Endothelial cell of umbilical vein (primary cell): ENCODE data around the gene NLRP6. TPM values are rescaled to one million over a fixed set of nuclear protein-coding genes. Genes with fewer than 3 reads are reported as not detected.
A peak's percentile ranks its signal among the peaks of the same experiment; 100 is the strongest.

Experiments
- BruUV-seq: library from RNA; stranded (reverse); fragments of 400-500 nt; replicated peaks from 2 replicates; lab custom pipeline; 2021; lab: Mats Ljungman, UMichigan
- CTCF ChIA-PET: fragments of 300-600, 350-600 bp; sonication (Branson Sonifier 250); formaldehyde crosslinking; loops from one replicate; lab custom pipeline; 2021; ENCODE audit warnings: antibody characterized with exemption, inconsistent platforms; lab: Charles Lee
- POLR2A ChIA-PET: fragments of 300-600, 350-600 bp; sonication (Branson Sonifier 250); formaldehyde crosslinking; loops from one replicate; lab custom pipeline; 2021; ENCODE audit warnings: antibody characterized with exemption, inconsistent platforms; lab: Charles Lee
- DNase-seq: peaks from one replicate; pipeline ENCODE4 v3.0.0-alpha.2; 2011; ENCODE audit warnings: low read depth, low spot score
- FAIRE-seq: peaks from 2 replicates; lab custom pipeline; 2011; peaks lifted over from hg19 to GRCh38; lab: Jason Lieb, UNC
- H2AFZ ChIP-seq: 2 replicates; pipeline ENCODE4 v1.6.0; 2012; ENCODE audit warnings: low read depth, low read length, control low read depth, inconsistent platforms
- H3K27ac ChIP-seq: 2 replicates; pipeline ENCODE4 v1.5.1; 2011; ENCODE audit warnings: low read depth, mild to moderate bottlenecking, control low read depth, low read length, moderate library complexity; ENCODE audit not compliant: insufficient read depth
- H3K27me3 ChIP-seq, 2 experiments: 2 replicates each; pipeline versions ENCODE4 v1.6.0 to v1.6.1; 2011; ENCODE audit warnings: low read length in 2 of 2, mixed read lengths in 1 of 2; ENCODE audit not compliant: control insufficient read depth in 2 of 2, insufficient read depth in 2 of 2
- H3K36me3 ChIP-seq, 2 experiments: 2 replicates in 1 of 2; 3 replicates in 1 of 2; pipeline ENCODE4 v1.5.1; 2011; ENCODE audit warnings: low read length in 2 of 2, mild to moderate bottlenecking in 1 of 2, moderate library complexity in 1 of 2; ENCODE audit not compliant: control insufficient read depth in 2 of 2, insufficient read depth in 2 of 2; ENCODE audit errors: extremely low read depth in 1 of 2
- H3K4me1 ChIP-seq: 3 replicates; pipeline ENCODE4 v1.5.1; 2011; ENCODE audit warnings: mild to moderate bottlenecking, low read length; ENCODE audit not compliant: control insufficient read depth, insufficient read depth; ENCODE audit errors: extremely low read depth
- H3K4me2 ChIP-seq: 2 replicates; pipeline ENCODE4 v1.6.1; 2011; ENCODE audit warnings: low read length, control low read depth, mixed read lengths; ENCODE audit not compliant: insufficient read depth
- H3K4me3 ChIP-seq, 3 experiments: fragments of 200-600 bp in 1 of 3; sonication (generic), shearing (Covaris generic) in 1 of 3; replicated peaks in 1 of 3; 2 replicates each; pipeline ENCODE4 v1.5.1; 2011 to 2016; ENCODE audit warnings: control low read depth in 3 of 3, low read length in 3 of 3, mild to moderate bottlenecking in 2 of 3, inconsistent platforms in 1 of 3, low read depth in 1 of 3, moderate library complexity in 1 of 3; ENCODE audit not compliant: insufficient read depth in 1 of 3
- H3K79me2 ChIP-seq: 2 replicates; pipeline ENCODE4 v1.6.0; 2012; ENCODE audit warnings: low read length, inconsistent platforms; ENCODE audit not compliant: control insufficient read depth, insufficient read depth
- H3K9ac ChIP-seq: replicated peaks from 2 replicates; pipeline ENCODE3; 2011; ENCODE audit warnings: low read length, control low read depth; ENCODE audit not compliant: insufficient read depth; ENCODE audit errors: extremely low read depth
- H3K9me1 ChIP-seq: replicated peaks from 3 replicates; pipeline ENCODE4 v1.6.0; 2011; ENCODE audit warnings: mild to moderate bottlenecking, low read length; ENCODE audit not compliant: control insufficient read depth, insufficient read depth; ENCODE audit errors: extremely low read depth
- H3K9me3 ChIP-seq: replicated peaks from 2 replicates; pipeline ENCODE4 v1.5.1; 2012; ENCODE audit warnings: low read length, inconsistent platforms; ENCODE audit not compliant: control insufficient read depth, insufficient read depth
- H4K20me1 ChIP-seq: replicated peaks from 2 replicates; pipeline ENCODE3; 2011; ENCODE audit warnings: mild to moderate bottlenecking, low read length; ENCODE audit not compliant: control insufficient read depth, insufficient read depth; ENCODE audit errors: extremely low read depth
- CTCF ChIP-seq, 2 donors: IDR thresholded peaks; 1 replicate in 1 of 2; 2 replicates in 1 of 2; pipeline ENCODE4 v1.5.1; 2011; ENCODE audit warnings: low read length in 2 of 2, mild to moderate bottlenecking in 2 of 2, moderate library complexity in 2 of 2, control low read depth in 1 of 2, inconsistent platforms in 1 of 2, low read depth in 1 of 2; ENCODE audit not compliant: insufficient read depth in 1 of 2; ENCODE audit errors: extremely low read depth in 1 of 2
- EZH2 ChIP-seq: IDR thresholded peaks from 2 replicates; pipeline ENCODE4 v1.6.1; 2012; ENCODE audit warnings: borderline replicate concordance, low read depth, mild to moderate bottlenecking, moderate library complexity, low read length, inconsistent platforms; ENCODE audit not compliant: severe bottlenecking
- FOS ChIP-seq: IDR thresholded peaks from 2 replicates; pipeline ENCODE4 v1.6.1; 2011; ENCODE audit warnings: mild to moderate bottlenecking, low read length, moderate library complexity, borderline replicate concordance; ENCODE audit not compliant: insufficient read depth
- GATA2 ChIP-seq: IDR thresholded peaks from 2 replicates; pipeline ENCODE4 v1.7.0; 2011; ENCODE audit warnings: low read depth, mild to moderate bottlenecking, moderate library complexity, mixed read lengths, low read length; ENCODE audit not compliant: insufficient read length, insufficient read depth
- JUN ChIP-seq: IDR thresholded peaks from 2 replicates; pipeline ENCODE4 v1.6.1; 2011; ENCODE audit warnings: borderline replicate concordance, low read depth; ENCODE audit not compliant: insufficient read length, insufficient read depth
- MAX ChIP-seq: IDR thresholded peaks from 2 replicates; pipeline ENCODE4 v1.6.1; 2011; ENCODE audit not compliant: insufficient read depth, insufficient read length
- MYC ChIP-seq: IDR thresholded peaks from one replicate; pipeline ENCODE4 v1.6.1; 2011; ENCODE audit warnings: mild to moderate bottlenecking, low read depth, low read length
- POLR2A ChIP-seq: IDR thresholded peaks from 2 replicates; pipeline ENCODE4 v1.6.1; 2012; ENCODE audit warnings: low read depth, mild to moderate bottlenecking, control low read depth, low read length
- POLR2AphosphoS5 ChIP-seq: IDR thresholded peaks from 2 replicates; pipeline ENCODE4 v1.6.1; 2012; ENCODE audit warnings: low read depth, mild to moderate bottlenecking, control low read depth, low read length, moderate library complexity; ENCODE audit not compliant: insufficient read depth
- dilution Hi-C: fragments of 300-500 bp; cut with MboI; formaldehyde crosslinking; loops from one replicate; pipeline ENCODE4 v1.15.0; 2019; ENCODE audit warnings: low sequenced_read_pairs; ENCODE audit not compliant: extremely low pct_ligation_motif_present
- intact Hi-C: fragments of 100-400 bp; cut with micrococcal nuclease; formaldehyde crosslinking; loops from one replicate; pipeline ENCODE4 v1.10.0; 2022
- polyA plus RNA-seq, 4 experiments: library from polyadenylated mRNA; depleted of rRNA in 3 of 4; stranded (reverse) in 3 of 4; unstranded in 1 of 4; fragments of >200 nt; gene quantifications; 2 replicates each; pipeline versions ENCODE4 v1.2.1 to v1.2.3, GENCODE V29; 2011 to 2012; ENCODE audit warnings: missing spikeins in 1 of 4
- total RNA-seq: library from RNA; stranded (reverse); gene quantifications from 2 replicates; pipeline ENCODE4 v1.2.3, GENCODE V29; 2021

Gene NLRP6
- total and polyA plus RNA-seq, 2 donors (not counting 3 experiments of a cell fraction or from before 2014, with no cell fraction given), result not detected

- Histone ChIP-seq H3K4me3 (no peak overlapping the region), H3K4me2 (no peak overlapping the region), H3K79me2 (no peaks in the 10 kb centered on the region), H3K9ac (no peak overlapping the region), H3K27me3 (peaks cover 44 to 55% of the 10 kb centered on the region in 2 experiments), H3K9me1 (no peaks in the 10 kb centered on the region), H3K36me3 (no peaks in the 10 kb centered on the region), H4K20me1 (no peaks in the 10 kb centered on the region), H3K9me3 (no peaks in the 10 kb centered on the region), H3K27ac (no peak overlapping the region), H3K4me1 (no peaks in the 10 kb centered on the region), H2AFZ (no peak overlapping the region)
- ChIA-PET CTCF (interaction anchor here (1.0 to 1.4 kb wide), 3 partner anchors 22 to 51 kb away, joined by 3 to 4 read pairs (median 3); no protein-coding TSS in a partner anchor), POLR2A (interaction anchor here (1.0 kb wide), 1 partner anchor 74 kb away, joined by 3 read pairs; the partner anchor contains the start of genes BET1L and RIC8A)
- intact Hi-C loops (no loop called here), dilution Hi-C loops (no loop called here)
- TF ChIP-seq FOS (no peak), EZH2 (peak; percentile 91)
- FAIRE-seq (no peak), DNase-seq (no peak)
- BruUV-seq, result no TSS peak
These were observed 2.7 kb downstream of the NLRP6 start for GRCh38 chr11:280706-281485.

GRCh38 chr11:281486-282161 is 3.4 kb downstream of the NLRP6 start:
- Histone ChIP-seq H4K20me1 (no peaks in the 10 kb centered on the region), H3K4me1 (no peaks in the 10 kb centered on the region), H3K27me3 (peaks cover 44 to 50% of the 10 kb centered on the region in 2 experiments), H3K9me1 (no peaks in the 10 kb centered on the region), H3K9me3 (no peaks in the 10 kb centered on the region), H3K4me3 (no peak overlapping the region), H3K79me2 (no peaks in the 10 kb centered on the region), H3K36me3 (no peaks in the 10 kb centered on the region), H3K9ac (no peak overlapping the region), H3K27ac (no peak overlapping the region), H2AFZ (no peak overlapping the region), H3K4me2 (no peak overlapping the region)
- intact Hi-C loops (no loop called here), dilution Hi-C loops (no loop called here)
- CTCF ChIA-PET, result interaction anchor here (1.0 to 1.4 kb wide), 3 partner anchors 10 to 52 kb away, joined by 3 read pairs; no protein-coding TSS in a partner anchor
- FAIRE-seq (no peak), DNase-seq (no peak)
- BruUV-seq, result no TSS peak
- TF ChIP-seq CTCF (IDR thresholded peaks at IDR 0.05; ENCODE audit: extremely low read depth in 1 of 2, insufficient read depth in 1 of 2, low read depth in 1 of 2, low read length in 2 of 2) (no peak), FOS (no peak), GATA2 (no peak), POLR2A (no peak), POLR2AphosphoS5 (no peak), EZH2 (no peak), JUN (no peak), MYC (no peak), MAX (no peak)
- POLR2A ChIA-PET, result no interaction called here
